ENCODE measurements around the gene ASB5. TPM values are rescaled to one million over a fixed set of nuclear protein-coding genes. Genes with fewer than 3 reads are reported as not detected.

Gene ASB5
- total and polyA plus RNA-seq, 2 of the 8 experiments (the other 6 are each of a cell fraction or from before 2014, with no cell fraction given): 0.02 TPM; not detected in 1

GRCh38 chr4:176307666-176307930, 38.6 kb upstream of the ASB5 start:
- H3K4me1 ChIP-seq (replicated peaks in 1 of 4; ENCODE audit: control insufficient read depth in 3 of 4, insufficient read depth in 4 of 4, low read length in 3 of 4): no peaks in the 10 kb centered on the region
- no peak overlapping the region for H4K8ac ChIP-seq (ENCODE audit: extremely low read depth, insufficient read depth, low read length)
- DNase-seq (ENCODE audit: low read depth in 1 of 2, low spot score in 2 of 2) (no peak), FAIRE-seq (no peak)
- no peak overlapping the region for H4K5ac ChIP-seq (ENCODE audit: insufficient read length, low read depth, low read length)
- no peak overlapping the region for H3K4me3 ChIP-seq (ENCODE audit: extremely low read depth in 1 of 4, insufficient read depth in 2 of 4, low read depth in 3 of 4, low read length in 4 of 4)
- no peaks in the 10 kb centered on the region for H3K23me2 ChIP-seq (ENCODE audit: low read depth, low read length)
- no peaks in the 10 kb centered on the region for H4K20me1 ChIP-seq (replicated peaks in 1 of 2; ENCODE audit: control insufficient read depth in 1 of 2, insufficient read depth in 2 of 2, low read length in 2 of 2)
- no peak overlapping the region for H3K27ac ChIP-seq (ENCODE audit: low read depth, low read length)
- no peak overlapping the region for H3K4ac ChIP-seq (replicated peaks; ENCODE audit: insufficient read length, low read depth, low read length)
- H3K9me3 ChIP-seq (ENCODE audit: insufficient read depth in 2 of 2, low read depth in 1 of 2, low read length in 1 of 2): no peaks in the 10 kb centered on the region
- no peak overlapping the region for H4K91ac ChIP-seq (replicated peaks; ENCODE audit: insufficient read length, low read length)
- H3K56ac ChIP-seq (replicated peaks; ENCODE audit: insufficient read length, low read depth, low read length): no peak overlapping the region
- H2BK120ac ChIP-seq (replicated peaks; ENCODE audit: low read depth, low read length): no peak overlapping the region
- H2AK5ac ChIP-seq (ENCODE audit: low read depth, low read length): no peak overlapping the region
- no peak overlapping the region for H2BK15ac ChIP-seq (ENCODE audit: low read length)
- no peak overlapping the region for H2BK5ac ChIP-seq (ENCODE audit: low read depth, low read length)
- no peaks in the 10 kb centered on the region for H3K79me1 ChIP-seq (ENCODE audit: low read depth, low read length)
- WGBS, 2 experiments (ENCODE audit: extremely low coverage in 1 of 2, insufficient coverage in 1 of 2, insufficient read length in 1 of 2, insufficient replicate concordance in 2 of 2, low coverage in 1 of 2, low lambda C conversion rate in 2 of 2, missing lambda C conversion rate in 1 of 2): 74% methylated on average over 6 of the region's 6 CpGs; no CpG with 5 or more reads in 1 of the 2 experiments
- H3K79me2 ChIP-seq (ENCODE audit: control insufficient read depth in 1 of 2, insufficient read depth in 2 of 2, low read length in 2 of 2): no peaks in the 10 kb centered on the region
- ChIA-PET POLR2A (ENCODE audit: partially characterized antibody) (interaction anchor here (1.1 kb wide), 1 partner anchor 12 kb away, joined by 4 read pairs; the partner anchor contains the start of gene SPCS3), CTCF (ENCODE audit: partially characterized antibody) (interaction anchor here (0.6 to 2.0 kb wide), 4 partner anchors 14 to 768 kb away, joined by 3 to 7 read pairs (median 5); no protein-coding TSS in a partner anchor)
- H3K4me2 ChIP-seq (ENCODE audit: insufficient read depth in 1 of 2, low read depth in 2 of 2, low read length in 2 of 2): no peak overlapping the region
- H2BK12ac ChIP-seq (ENCODE audit: low read depth, low read length): no peak overlapping the region
- H3K14ac ChIP-seq (ENCODE audit: insufficient read length): no peak overlapping the region
- H2AFZ ChIP-seq (ENCODE audit: low read length): no peak overlapping the region
- no peaks in the 10 kb centered on the region; a peak in 1 of 8 replicates for H3K36me3 ChIP-seq (ENCODE audit: control insufficient read depth in 2 of 4, insufficient read depth in 4 of 4, low read length in 3 of 4)
- H3K18ac ChIP-seq (ENCODE audit: extremely low read depth, low read length): no peak overlapping the region
- H3K27me3 ChIP-seq (replicated peaks in 1 of 4; ENCODE audit: control insufficient read depth in 3 of 4, extremely low read depth in 1 of 4, insufficient read depth in 3 of 4, low read length in 3 of 4): peaks cover 0 to 10% (median 3%) of the 10 kb centered on the region in 4 experiments; a peak in 5 of 7 replicates
- no peak overlapping the region for H3K23ac ChIP-seq (ENCODE audit: insufficient read length)
- H3K9ac ChIP-seq (replicated peaks in 1 of 4; ENCODE audit: extremely low read depth in 1 of 4, low read depth in 3 of 4, low read length in 3 of 4): no peak overlapping the region
- H2BK20ac ChIP-seq (ENCODE audit: low read length): no peak overlapping the region
- TF ChIP-seq, protein P1, sequence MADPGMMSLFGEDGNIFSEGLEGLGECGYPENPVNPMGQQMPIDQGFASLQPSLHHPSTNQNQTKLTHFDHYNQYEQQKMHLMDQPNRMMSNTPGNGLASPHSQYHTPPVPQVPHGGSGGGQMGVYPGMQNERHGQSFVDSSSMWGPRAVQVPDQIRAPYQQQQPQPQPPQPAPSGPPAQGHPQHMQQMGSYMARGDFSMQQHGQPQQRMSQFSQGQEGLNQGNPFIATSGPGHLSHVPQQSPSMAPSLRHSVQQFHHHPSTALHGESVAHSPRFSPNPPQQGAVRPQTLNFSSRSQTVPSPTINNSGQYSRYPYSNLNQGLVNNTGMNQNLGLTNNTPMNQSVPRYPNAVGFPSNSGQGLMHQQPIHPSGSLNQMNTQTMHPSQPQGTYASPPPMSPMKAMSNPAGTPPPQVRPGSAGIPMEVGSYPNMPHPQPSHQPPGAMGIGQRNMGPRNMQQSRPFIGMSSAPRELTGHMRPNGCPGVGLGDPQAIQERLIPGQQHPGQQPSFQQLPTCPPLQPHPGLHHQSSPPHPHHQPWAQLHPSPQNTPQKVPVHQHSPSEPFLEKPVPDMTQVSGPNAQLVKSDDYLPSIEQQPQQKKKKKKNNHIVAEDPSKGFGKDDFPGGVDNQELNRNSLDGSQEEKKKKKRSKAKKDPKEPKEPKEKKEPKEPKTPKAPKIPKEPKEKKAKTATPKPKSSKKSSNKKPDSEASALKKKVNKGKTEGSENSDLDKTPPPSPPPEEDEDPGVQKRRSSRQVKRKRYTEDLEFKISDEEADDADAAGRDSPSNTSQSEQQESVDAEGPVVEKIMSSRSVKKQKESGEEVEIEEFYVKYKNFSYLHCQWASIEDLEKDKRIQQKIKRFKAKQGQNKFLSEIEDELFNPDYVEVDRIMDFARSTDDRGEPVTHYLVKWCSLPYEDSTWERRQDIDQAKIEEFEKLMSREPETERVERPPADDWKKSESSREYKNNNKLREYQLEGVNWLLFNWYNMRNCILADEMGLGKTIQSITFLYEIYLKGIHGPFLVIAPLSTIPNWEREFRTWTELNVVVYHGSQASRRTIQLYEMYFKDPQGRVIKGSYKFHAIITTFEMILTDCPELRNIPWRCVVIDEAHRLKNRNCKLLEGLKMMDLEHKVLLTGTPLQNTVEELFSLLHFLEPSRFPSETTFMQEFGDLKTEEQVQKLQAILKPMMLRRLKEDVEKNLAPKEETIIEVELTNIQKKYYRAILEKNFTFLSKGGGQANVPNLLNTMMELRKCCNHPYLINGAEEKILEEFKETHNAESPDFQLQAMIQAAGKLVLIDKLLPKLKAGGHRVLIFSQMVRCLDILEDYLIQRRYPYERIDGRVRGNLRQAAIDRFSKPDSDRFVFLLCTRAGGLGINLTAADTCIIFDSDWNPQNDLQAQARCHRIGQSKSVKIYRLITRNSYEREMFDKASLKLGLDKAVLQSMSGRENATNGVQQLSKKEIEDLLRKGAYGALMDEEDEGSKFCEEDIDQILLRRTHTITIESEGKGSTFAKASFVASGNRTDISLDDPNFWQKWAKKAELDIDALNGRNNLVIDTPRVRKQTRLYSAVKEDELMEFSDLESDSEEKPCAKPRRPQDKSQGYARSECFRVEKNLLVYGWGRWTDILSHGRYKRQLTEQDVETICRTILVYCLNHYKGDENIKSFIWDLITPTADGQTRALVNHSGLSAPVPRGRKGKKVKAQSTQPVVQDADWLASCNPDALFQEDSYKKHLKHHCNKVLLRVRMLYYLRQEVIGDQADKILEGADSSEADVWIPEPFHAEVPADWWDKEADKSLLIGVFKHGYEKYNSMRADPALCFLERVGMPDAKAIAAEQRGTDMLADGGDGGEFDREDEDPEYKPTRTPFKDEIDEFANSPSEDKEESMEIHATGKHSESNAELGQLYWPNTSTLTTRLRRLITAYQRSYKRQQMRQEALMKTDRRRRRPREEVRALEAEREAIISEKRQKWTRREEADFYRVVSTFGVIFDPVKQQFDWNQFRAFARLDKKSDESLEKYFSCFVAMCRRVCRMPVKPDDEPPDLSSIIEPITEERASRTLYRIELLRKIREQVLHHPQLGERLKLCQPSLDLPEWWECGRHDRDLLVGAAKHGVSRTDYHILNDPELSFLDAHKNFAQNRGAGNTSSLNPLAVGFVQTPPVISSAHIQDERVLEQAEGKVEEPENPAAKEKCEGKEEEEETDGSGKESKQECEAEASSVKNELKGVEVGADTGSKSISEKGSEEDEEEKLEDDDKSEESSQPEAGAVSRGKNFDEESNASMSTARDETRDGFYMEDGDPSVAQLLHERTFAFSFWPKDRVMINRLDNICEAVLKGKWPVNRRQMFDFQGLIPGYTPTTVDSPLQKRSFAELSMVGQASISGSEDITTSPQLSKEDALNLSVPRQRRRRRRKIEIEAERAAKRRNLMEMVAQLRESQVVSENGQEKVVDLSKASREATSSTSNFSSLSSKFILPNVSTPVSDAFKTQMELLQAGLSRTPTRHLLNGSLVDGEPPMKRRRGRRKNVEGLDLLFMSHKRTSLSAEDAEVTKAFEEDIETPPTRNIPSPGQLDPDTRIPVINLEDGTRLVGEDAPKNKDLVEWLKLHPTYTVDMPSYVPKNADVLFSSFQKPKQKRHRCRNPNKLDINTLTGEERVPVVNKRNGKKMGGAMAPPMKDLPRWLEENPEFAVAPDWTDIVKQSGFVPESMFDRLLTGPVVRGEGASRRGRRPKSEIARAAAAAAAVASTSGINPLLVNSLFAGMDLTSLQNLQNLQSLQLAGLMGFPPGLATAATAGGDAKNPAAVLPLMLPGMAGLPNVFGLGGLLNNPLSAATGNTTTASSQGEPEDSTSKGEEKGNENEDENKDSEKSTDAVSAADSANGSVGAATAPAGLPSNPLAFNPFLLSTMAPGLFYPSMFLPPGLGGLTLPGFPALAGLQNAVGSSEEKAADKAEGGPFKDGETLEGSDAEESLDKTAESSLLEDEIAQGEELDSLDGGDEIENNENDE (IDR thresholded peaks at IDR 0.05; ENCODE audit: insufficient replicate concordance, low read length): no peak

Measured in H1 (cell line).